Ascending aorta (tissue), 2 donors: ENCODE measurements around the gene EDC3. TPM values are rescaled to one million over a fixed set of nuclear protein-coding genes. Genes with fewer than 3 reads are reported as not detected.

ENCODE experiments used
- DNase-seq, 2 donors: peaks; one replicate each; pipeline ENCODE4 v3.0.0-alpha.2; 2019; ENCODE audit warnings: low spot score in 2 of 2
- H3K27ac ChIP-seq, 2 donors: fragments of 200-600 bp; sonication (generic); one replicate each; pipeline ENCODE4 v1.5.1; 2016 to 2017; ENCODE audit warnings: mild to moderate bottlenecking in 1 of 2
- H3K27me3 ChIP-seq: fragments of 200-600 bp; sonication (generic); one replicate; pipeline ENCODE4 v1.5.1; 2017
- H3K36me3 ChIP-seq, 2 donors: fragments of 200-600 bp; sonication (generic); one replicate each; pipeline ENCODE4 v1.5.1; 2016
- H3K4me1 ChIP-seq, 2 donors: fragments of 200-600 bp; sonication (generic); one replicate each; pipeline ENCODE4 v1.5.1; 2016 to 2017; ENCODE audit warnings: mild to moderate bottlenecking in 1 of 2
- H3K4me3 ChIP-seq, 2 donors: fragments of 200-600 bp; sonication (generic); one replicate each; pipeline ENCODE4 v1.5.1; 2016 to 2017; ENCODE audit warnings: mild to moderate bottlenecking in 1 of 2
- H3K9me3 ChIP-seq, 2 donors: fragments of 200-600 bp; sonication (generic); one replicate each; pipeline ENCODE4 v1.5.1; 2016
- CTCF ChIP-seq, 3 experiments: fragments of 200-600 bp in 2 of 3; fragments of 450-650 bp in 1 of 3; sonication (generic) in 2 of 3; IDR thresholded peaks; one replicate each; pipeline ENCODE4 v1.5.1; 2016 to 2019; ENCODE audit warnings: antibody characterized with exemption in 3 of 3, mild to moderate bottlenecking in 1 of 3, moderate library complexity in 1 of 3
- intact Hi-C: fragments of 100-400 bp; cut with DNase I; formaldehyde crosslinking; loops from one replicate; pipeline ENCODE4 v1.15.1; 2023
- total RNA-seq: library from RNA; depleted of rRNA; stranded (reverse); fragments of >200 nt; gene quantifications from one replicate; pipeline ENCODE4 v1.1.0, GENCODE V29; 2016

EDC3 gene
- total RNA-seq, 1 donor from 2014 or later = 8.8 TPM

DNA sequence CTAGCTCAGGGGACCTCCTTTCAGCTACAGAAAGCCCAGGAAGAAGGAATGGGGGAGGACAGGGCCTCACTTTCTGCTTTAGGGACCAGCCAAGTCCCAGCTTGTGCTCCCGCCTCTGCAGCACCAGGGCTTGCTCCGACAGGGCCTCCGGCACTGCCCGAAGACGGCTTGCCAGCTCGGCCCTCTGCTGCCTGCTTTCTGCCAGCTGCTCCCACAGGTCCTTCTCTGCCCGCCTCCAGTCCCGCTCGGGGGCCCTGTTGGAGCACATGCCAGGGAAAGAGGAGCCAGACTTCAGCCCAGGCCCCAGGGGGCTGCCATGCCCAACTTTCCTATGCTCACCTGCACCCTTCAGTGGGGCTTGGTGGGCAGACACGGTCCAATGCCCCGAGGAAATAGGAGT, 84.5 kb downstream of the EDC3 start:
- Histone ChIP-seq H3K4me1 (peaks cover 3 to 5% of the 10 kb centered on the region in 2 donors), H3K36me3 (no peaks in the 10 kb centered on the region), H3K9me3 (no peaks in the 10 kb centered on the region), H3K27me3 (no peaks in the 10 kb centered on the region), H3K27ac (no peak overlapping the region), H3K4me3 (no peak overlapping the region)
- intact Hi-C loops = loop anchor here (10.0 kb wide), 1 partner anchor 343 kb away; the partner anchor contains the start of gene RPP25
- DNase-seq = no peak
- no peak for TF ChIP-seq CTCF (IDR thresholded peaks at IDR 0.05)

DNA sequence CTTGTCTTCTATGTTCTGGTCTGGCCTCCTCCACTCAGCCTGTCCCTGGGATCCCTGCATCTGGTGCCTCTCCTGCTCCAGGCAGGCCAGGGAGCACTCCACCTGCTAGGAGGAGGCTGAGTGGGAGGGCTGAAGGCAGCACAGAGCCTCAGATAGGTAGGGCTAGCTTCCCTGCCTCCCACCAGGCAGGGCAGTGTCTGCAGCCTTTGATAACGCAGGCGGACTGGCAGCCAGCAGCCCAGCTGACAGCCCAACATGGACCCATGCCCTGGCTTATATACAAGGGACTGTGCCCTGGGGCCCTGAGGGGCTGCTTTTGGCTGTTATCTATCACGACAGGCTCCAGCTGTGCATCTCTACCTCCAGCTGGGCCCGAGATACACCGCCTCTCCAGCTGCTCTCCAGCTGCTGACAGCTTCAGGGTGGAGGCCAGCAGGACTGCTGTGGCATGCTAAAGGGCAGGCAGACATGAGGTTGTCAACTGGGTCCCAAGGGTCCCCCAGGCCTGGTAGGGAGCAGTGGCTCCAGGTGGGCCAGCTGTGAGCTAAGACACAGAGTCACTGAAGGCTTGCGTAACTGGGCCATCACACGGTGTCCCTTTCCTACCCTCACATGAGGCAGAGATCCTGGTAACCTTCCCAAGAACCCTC, 85.4 kb downstream of the EDC3 start:
- TF ChIP-seq CTCF (IDR thresholded peaks at IDR 0.05) = no peak
- intact Hi-C loops = loop anchor here (10.0 kb wide), 1 partner anchor 344 kb away; the partner anchor contains the start of gene RPP25
- Histone ChIP-seq H3K27ac (no peak overlapping the region), H3K4me1 (peaks cover 3 to 5% of the 10 kb centered on the region in 2 donors), H3K4me3 (no peak overlapping the region), H3K36me3 (no peaks in the 10 kb centered on the region), H3K9me3 (no peaks in the 10 kb centered on the region), H3K27me3 (no peaks in the 10 kb centered on the region)
- no peak for DNase-seq

GRCh38 chr15:74609938-74610301, 85.9 kb downstream of the EDC3 start:
- Histone ChIP-seq H3K27ac (no peak overlapping the region), H3K4me1 (peaks cover 3 to 5% of the 10 kb centered on the region in 2 donors), H3K36me3 (no peaks in the 10 kb centered on the region), H3K9me3 (no peaks in the 10 kb centered on the region), H3K4me3 (no peak overlapping the region), H3K27me3 (no peaks in the 10 kb centered on the region)
- DNase-seq = no peak
- intact Hi-C loops = loop anchor here (10.0 kb wide), 1 partner anchor 345 kb away; the partner anchor contains the start of gene RPP25
- TF ChIP-seq CTCF (IDR thresholded peaks at IDR 0.05) = no peak

GRCh38 chr15:74608786-74609185, 87.0 kb downstream of the EDC3 start:
- Histone ChIP-seq H3K4me1 (no peaks in the 10 kb centered on the region), H3K4me3 (no peak overlapping the region), H3K27ac (no peak overlapping the region), H3K27me3 (no peaks in the 10 kb centered on the region), H3K36me3 (no peaks in the 10 kb centered on the region), H3K9me3 (no peaks in the 10 kb centered on the region)
- TF ChIP-seq CTCF (IDR thresholded peaks at IDR 0.05) = no peak
- intact Hi-C loops = no loop called here
- DNase-seq = no peak

DNA sequence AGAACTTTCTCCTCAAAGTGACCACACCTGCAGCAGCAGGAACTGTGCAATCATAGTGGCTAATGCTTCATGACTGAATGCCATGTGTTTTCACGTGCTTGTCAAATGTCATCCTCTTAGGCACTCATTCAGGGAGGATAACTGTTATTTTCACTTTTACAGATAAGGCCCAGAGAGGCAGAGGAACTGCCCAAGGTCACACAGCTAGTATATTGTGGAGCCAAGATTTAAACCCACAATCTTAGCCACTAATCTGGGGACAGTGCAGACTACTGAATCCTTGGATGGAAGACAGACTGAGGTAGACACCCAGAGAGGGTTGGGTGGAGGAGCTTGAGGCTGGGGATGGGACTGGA, 90.1 kb downstream of the EDC3 start:
- no peaks in the 10 kb centered on the region for H3K36me3 ChIP-seq

More for the DNA sequence above, 90.1 kb downstream of the EDC3 start:
- TF ChIP-seq CTCF (IDR thresholded peaks at IDR 0.05) = no peak
- no peaks in the 10 kb centered on the region for H3K4me1 ChIP-seq
- intact Hi-C loops = no loop called here
- no peaks in the 10 kb centered on the region for H3K9me3 ChIP-seq
- no peak for DNase-seq
- no peak overlapping the region for H3K27ac ChIP-seq
- H3K27me3 ChIP-seq = no peaks in the 10 kb centered on the region
- H3K4me3 ChIP-seq = no peak overlapping the region
